ENCODE data around the gene DENND6B.
A peak's percentile ranks its signal among the peaks of the same experiment; 100 is the strongest.
"Not testable (repeated sequence)": the region's sequence is repeated elsewhere in the genome, so short reads cannot be mapped to it uniquely, and the experiment has no call there.

Gene DENND6B

DNA sequence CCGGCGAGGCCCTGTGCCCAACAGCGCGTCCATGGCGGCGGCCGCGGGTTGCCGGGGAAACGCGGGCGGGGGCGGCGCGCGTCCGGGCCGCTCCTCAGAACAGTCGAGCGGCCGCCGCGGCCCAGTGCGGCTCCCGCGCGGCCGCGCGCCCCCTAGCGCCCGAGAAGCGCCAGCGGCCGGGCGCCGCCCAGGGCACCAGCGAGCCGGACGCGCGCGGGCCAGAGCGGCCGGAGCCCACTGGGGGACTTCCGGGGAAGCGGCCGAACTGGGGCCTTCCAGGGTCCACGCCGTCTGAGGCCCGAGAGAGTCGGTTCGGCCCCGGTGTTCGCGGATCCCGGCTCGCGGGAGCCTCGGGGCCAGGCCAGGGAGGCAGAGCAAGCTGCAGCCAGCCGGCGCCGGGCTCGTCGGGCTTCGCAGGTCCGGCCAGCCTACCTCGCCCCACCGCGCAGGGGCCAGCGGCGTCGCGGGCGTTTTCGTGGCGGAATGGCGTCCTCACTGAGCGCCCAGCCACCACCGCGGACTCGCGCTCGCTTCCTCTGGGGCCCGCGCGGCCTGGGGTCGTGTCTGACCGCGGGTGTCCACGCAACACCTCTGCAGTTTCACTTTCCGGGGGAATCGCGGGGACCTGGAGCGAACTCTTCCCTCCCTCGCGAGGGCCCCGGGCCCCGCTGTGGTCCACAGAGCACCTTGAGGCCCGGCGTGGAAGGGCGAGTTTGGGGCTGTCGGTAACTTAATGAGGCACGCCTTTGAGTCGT is at the start of gene DENND6B:
DENND6B (minus strand) TSS at position 57 of the 755 bp plus-strand sequence; CDS start at position 33, 24 bp downstream.
- peak; percentile 70 to 85 for DNase-seq (ENCODE audit: low read depth in 2 of 2)
- peak within 1 kb of the TSS; percentile 58 to 60 for H3K4me3 ChIP-seq (replicated peaks in 1 of 2; ENCODE audit: low read depth in 2 of 2, low read length in 2 of 2)

DNA sequence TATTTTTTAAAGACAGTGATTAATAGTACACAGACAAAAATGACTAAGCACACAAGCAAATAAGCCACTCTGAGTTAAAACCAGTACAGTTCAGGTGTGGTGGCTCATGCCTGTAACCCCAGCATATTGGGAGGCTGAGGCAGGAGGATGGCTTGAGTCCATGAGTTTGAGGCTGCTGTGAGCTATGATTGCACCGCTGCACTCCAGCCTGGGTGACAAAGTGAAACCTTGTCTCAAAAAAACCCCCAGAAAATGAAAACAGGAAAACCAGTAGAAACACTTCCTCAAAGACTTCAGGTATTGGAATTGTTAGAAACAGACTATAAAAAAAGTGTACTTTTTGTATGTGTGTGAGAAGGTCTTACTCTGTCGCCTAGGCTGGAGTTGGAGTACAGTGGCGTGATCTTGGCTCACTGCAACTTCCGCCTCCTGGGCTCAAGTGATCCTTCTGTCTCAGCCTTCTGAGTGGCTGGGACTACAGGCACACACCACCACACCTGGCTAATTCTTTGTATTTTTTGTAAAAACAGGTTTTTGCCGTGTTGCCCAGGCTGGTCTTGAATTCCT is 49.4 kb upstream of the DENND6B start:
- DNase-seq (ENCODE audit: low read depth in 2 of 2): no peak
- no peak for TF ChIP-seq CTCF (IDR thresholded peaks at IDR 0.05; ENCODE audit: low read depth, low read length)

More for the DNA sequence above, at the start of gene DENND6B:
- no peak for TF ChIP-seq CTCF (IDR thresholded peaks at IDR 0.05; ENCODE audit: low read depth, low read length)

GRCh38 chr22:50371101-50371648 is 44.4 kb upstream of the DENND6B start:
- H3K4me3 ChIP-seq (replicated peaks in 1 of 2; ENCODE audit: low read depth in 2 of 2, low read length in 2 of 2): no peak overlapping the region
- TF ChIP-seq CTCF (IDR thresholded peaks at IDR 0.05; ENCODE audit: low read depth, low read length): no peak
- no peak for DNase-seq (ENCODE audit: low read depth in 2 of 2)

More for the DNA sequence above, 49.4 kb upstream of the DENND6B start:
- H3K4me3 ChIP-seq (replicated peaks in 1 of 2; ENCODE audit: low read depth in 2 of 2, low read length in 2 of 2): no peak overlapping the region

DNA sequence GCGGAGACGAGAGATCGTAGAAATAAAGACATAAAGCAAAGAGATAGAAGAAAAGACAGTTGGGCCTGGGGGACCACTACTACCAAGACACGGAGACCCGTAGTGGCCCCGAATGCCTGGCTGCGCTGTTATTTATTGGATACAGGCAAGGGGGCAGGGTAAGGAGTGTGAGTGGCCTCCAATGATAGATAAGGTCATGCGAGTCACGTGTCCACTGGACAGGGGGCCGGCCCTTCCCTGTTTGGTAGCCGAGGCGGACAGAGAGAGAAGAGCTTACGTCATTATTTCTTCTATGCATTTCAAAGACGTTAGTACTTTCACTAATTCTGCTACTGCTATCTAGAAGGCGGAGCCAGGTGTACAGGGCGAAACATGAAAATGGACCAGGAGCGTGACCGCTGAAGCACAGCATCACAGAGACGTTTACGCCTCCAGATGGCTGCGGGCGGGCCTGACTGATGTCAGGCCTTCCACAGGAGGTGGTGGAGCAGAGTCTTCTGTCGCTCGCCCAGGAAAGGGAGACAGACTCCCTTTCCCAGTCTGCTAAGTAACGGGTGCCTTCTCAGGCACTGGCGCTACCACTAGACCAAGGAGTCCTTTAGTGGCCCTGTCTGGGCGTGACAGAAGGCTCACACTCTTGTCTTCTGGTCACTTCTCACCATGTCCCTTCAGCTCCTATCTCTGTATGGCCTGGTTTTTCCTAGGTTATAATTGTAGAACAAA is 41.1 kb upstream of the DENND6B start:
- no peak overlapping the region for H3K4me3 ChIP-seq (replicated peaks in 1 of 2; ENCODE audit: low read depth in 2 of 2, low read length in 2 of 2)
- DNase-seq (ENCODE audit: low read depth in 2 of 2): no peak
- TF ChIP-seq CTCF (IDR thresholded peaks at IDR 0.05; ENCODE audit: low read depth, low read length): no peak

- not testable (repeated sequence) for DNase-seq (ENCODE audit: low read depth in 2 of 2); H3K4me3 ChIP-seq (replicated peaks in 1 of 2; ENCODE audit: low read depth in 2 of 2, low read length in 2 of 2)
Observed at GRCh38 chr22:50363803-50364194, 37.0 kb upstream of the DENND6B start.

DNA sequence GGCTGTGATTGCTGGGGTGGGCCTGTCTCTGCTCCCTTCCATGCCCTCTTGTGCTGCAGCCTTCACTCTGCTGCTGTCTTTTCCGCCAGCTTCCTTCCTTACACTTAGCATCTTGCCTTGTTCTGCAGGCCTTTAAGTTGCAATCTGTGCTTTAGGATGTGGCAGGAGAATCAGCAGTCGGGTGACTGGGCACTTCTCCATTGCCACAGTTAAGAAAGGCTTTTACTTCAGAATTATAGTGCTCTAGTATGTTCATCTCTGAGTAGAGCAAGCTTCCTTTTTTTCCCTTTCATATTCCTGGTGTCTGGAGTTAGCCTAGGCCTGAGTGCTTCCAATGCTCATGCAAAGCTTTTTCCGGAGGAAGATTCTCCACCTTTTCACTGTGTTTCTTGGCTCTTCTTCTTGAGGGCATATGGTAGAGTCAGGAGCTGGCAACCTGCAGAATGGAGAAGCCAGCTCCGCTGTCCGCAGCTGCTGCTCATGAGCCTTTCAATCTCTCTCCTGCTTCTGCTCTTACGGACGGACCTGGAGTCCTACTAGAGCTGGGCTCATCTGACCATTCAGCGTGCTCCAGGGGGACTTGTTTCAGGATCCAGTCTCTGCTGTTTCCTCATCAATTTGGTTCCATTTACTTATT is 36.5 kb upstream of the DENND6B start:
- TF ChIP-seq CTCF (IDR thresholded peaks at IDR 0.05; ENCODE audit: low read depth, low read length): no peak
- H3K4me3 ChIP-seq (replicated peaks in 1 of 2; ENCODE audit: low read depth in 2 of 2, low read length in 2 of 2): no peak overlapping the region
- DNase-seq (ENCODE audit: low read depth in 2 of 2): no peak

Measured in cardiac fibroblast (primary cell).